Natural killer cell (primary cell): ENCODE data around the gene APOL4. TPM values are rescaled to one million over a fixed set of nuclear protein-coding genes. Genes with fewer than 3 reads are reported as not detected.
"Not testable (repeated sequence)": the region's sequence is repeated elsewhere in the genome, so short reads cannot be mapped to it uniquely, and the experiment has no call there.

Experiments used
- ATAC-seq, 3 donors: fragments of 150-1000 bp in 2 of 3; fragments of 200-7000 bp in 1 of 3; cut with Tn5 transposase; 1 replicate in 1 of 3; 2 replicates in 2 of 3; pipeline ENCODE4 v1.10.0; 2021; ENCODE audit warnings: mild to moderate bottlenecking in 2 of 3, moderate library complexity in 2 of 3
- DNase-seq, 2 donors: peaks; one replicate each; pipeline versions ENCODE4 v3.0.0 to v3.0.0-alpha.2; 2013 to 2021; ENCODE audit warnings: mixed read lengths in 1 of 2
- H3K27ac ChIP-seq: one replicate; pipeline ENCODE4 v1.5.1; 2013; ENCODE audit warnings: mild to moderate bottlenecking, low read length
- H3K27me3 ChIP-seq: one replicate; pipeline ENCODE4 v1.6.1; 2013; ENCODE audit warnings: low read length; ENCODE audit not compliant: control insufficient read depth, insufficient read depth
- H3K36me3 ChIP-seq: one replicate; pipeline ENCODE4 v1.6.1; 2013; ENCODE audit warnings: low read length; ENCODE audit not compliant: control insufficient read depth, insufficient read depth
- H3K4me1 ChIP-seq: one replicate; pipeline ENCODE4 v1.6.1; 2013; ENCODE audit warnings: low read length; ENCODE audit not compliant: control insufficient read depth, insufficient read depth
- H3K4me3 ChIP-seq: one replicate; pipeline ENCODE4 v1.5.1; 2013; ENCODE audit warnings: low read length
- H3K9me3 ChIP-seq: one replicate; pipeline ENCODE4 v1.6.1; 2013; ENCODE audit warnings: low read length; ENCODE audit not compliant: control insufficient read depth, insufficient read depth
- H3K27ac Mint-ChIP-seq, 2 donors: one replicate each; pipeline ENCODE4 v1.8.0; 2022; ENCODE audit warnings: mild to moderate bottlenecking in 2 of 2, mixed read lengths in 2 of 2, moderate library complexity in 1 of 2
- H3K27me3 Mint-ChIP-seq, 2 donors: one replicate each; pipeline ENCODE4 v1.8.0; 2022; ENCODE audit warnings: low read depth in 2 of 2, mixed read lengths in 2 of 2
- H3K36me3 Mint-ChIP-seq: one replicate; pipeline ENCODE4 v1.8.0; 2022; ENCODE audit warnings: mixed read lengths
- H3K4me1 Mint-ChIP-seq, 2 donors: one replicate each; pipeline ENCODE4 v1.8.0; 2022; ENCODE audit warnings: mixed read lengths in 2 of 2
- H3K4me3 Mint-ChIP-seq: one replicate; pipeline ENCODE4 v1.8.0; 2022; ENCODE audit warnings: mild to moderate bottlenecking, moderate library complexity, mixed read lengths
- H3K9me3 Mint-ChIP-seq, 2 donors: one replicate each; pipeline ENCODE4 v1.8.0; 2022; ENCODE audit warnings: mixed read lengths in 2 of 2
- WGBS: methylation state at CpG from one replicate; pipeline ENCODE4 v1.1.7; 2013; ENCODE audit warnings: missing lambda C conversion rate; ENCODE audit not compliant: insufficient coverage; 5-methylcytosine and 5-hydroxymethylcytosine counted together
- intact Hi-C: fragments of 100-400 bp; cut with micrococcal nuclease; formaldehyde crosslinking; loops from one replicate; pipeline ENCODE4 v1.14.2; 2022
- total RNA-seq, 4 donors: library from RNA; stranded (reverse); fragments of 120-200 nt in 1 of 4; gene quantifications; one replicate each; pipeline versions ENCODE4 v1.2.3 to v1.2.4, GENCODE V29; 2013 to 2022
- TF ChIP-seq, protein P1 (sequence below): fragments of 200-600 bp; IDR thresholded peaks from one replicate; pipeline ENCODE4 v1.8.0; 2022; ENCODE audit warnings: antibody characterized with exemption

APOL4 gene
- total RNA-seq, 3 donors from 2014 or later (not counting 1 experiment from before 2014, with no cell fraction given), result 0.70 TPM; not detected in 2

DNA sequence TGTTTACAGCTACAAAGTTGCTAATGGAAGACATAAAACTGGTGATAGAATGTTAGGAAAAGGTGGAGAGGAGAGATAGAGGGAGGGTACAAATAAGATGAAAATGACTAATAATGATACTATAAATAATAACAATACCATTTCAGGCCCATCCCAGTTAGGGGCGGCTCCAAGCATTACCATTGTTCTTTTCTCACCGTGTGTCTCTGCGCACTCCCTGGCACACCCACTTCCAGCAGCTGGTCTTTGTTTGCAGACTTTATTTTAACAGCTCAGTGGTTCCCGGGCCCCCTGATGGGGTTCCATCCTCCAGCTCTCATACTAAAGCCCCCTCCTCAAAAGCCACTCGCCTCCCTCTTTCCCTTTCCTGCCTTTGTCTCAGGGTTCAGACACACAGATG is 584 bp downstream of the APOL4 start:
- H3K27ac Mint-ChIP-seq, H3K9me3 Mint-ChIP-seq, H3K36me3 ChIP-seq, H3K4me3 ChIP-seq, DNase-seq, H3K27me3 ChIP-seq, H3K9me3 ChIP-seq, ATAC-seq, H3K36me3 Mint-ChIP-seq, H3K27ac ChIP-seq, H3K4me3 Mint-ChIP-seq, H3K27me3 Mint-ChIP-seq, intact Hi-C loops: not testable (repeated sequence)
- H3K4me1 ChIP-seq, result peaks cover 35% of the 10 kb centered on the region
- 100% methylated on average over 1 of the region's 5 CpGs for WGBS
- H3K4me1 Mint-ChIP-seq, result peaks cover 22 to 24% of the 10 kb centered on the region in 2 donors

DNA sequence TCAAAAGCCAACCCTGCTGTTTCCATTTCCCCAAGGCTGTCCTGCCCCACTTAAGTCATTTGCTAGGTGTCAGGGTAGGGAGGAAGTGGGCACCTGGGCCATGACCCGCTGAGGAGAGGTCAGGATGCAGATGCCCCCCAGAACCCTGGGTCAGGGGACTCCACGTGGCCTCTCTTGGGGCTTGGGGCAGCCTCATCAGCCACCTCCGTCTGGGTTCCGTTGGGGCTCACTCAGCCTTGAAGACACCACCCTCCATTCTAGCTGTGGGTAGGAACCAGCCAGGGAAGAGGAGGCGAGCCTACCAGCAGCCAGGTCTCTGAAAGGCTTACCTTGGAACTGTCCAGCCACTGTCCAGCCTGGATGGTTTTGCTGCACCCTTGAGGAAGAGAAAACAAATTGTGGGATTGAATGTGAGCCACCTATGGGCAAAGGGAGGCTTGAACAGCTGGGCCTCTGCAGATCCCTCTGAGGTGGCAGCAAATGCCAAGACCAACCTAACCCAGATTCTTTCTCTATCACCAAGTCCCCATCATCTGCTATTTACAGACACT is 2.5 kb downstream of the APOL4 start:
- H3K36me3 Mint-ChIP-seq, result no peaks in the 10 kb centered on the region
- H3K36me3 ChIP-seq, result no peaks in the 10 kb centered on the region

DNA sequence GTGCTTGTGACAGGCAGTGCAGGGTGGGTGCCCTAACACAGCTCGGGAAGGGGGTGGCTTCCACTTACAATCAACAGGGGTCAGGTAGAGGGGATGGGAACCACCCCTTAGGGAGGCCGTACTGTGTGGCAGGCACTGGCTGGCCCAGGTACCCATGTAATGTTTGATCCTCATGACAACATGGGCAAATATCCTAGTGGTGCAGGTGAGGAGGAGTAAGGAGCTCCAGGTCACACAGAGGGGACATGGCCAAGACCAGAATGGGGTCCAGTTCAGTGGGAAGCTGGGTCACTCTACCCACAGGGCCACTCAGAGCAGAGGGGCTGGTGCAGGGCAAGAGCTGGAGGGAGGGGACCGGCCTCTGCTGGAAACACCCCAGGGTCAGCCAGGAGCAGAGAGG is 3.1 kb downstream of the APOL4 start:
- DNase-seq (no peak), ATAC-seq (no peak)
- TF ChIP-seq, protein P1, sequence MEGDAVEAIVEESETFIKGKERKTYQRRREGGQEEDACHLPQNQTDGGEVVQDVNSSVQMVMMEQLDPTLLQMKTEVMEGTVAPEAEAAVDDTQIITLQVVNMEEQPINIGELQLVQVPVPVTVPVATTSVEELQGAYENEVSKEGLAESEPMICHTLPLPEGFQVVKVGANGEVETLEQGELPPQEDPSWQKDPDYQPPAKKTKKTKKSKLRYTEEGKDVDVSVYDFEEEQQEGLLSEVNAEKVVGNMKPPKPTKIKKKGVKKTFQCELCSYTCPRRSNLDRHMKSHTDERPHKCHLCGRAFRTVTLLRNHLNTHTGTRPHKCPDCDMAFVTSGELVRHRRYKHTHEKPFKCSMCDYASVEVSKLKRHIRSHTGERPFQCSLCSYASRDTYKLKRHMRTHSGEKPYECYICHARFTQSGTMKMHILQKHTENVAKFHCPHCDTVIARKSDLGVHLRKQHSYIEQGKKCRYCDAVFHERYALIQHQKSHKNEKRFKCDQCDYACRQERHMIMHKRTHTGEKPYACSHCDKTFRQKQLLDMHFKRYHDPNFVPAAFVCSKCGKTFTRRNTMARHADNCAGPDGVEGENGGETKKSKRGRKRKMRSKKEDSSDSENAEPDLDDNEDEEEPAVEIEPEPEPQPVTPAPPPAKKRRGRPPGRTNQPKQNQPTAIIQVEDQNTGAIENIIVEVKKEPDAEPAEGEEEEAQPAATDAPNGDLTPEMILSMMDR, result no peak
- Histone ChIP-seq H3K36me3 (no peaks in the 10 kb centered on the region), H3K4me3 (no peak overlapping the region), H3K9me3 (no peaks in the 10 kb centered on the region), H3K27ac (no peak overlapping the region), H3K4me1 (peaks cover 25% of the 10 kb centered on the region), H3K27me3 (no peaks in the 10 kb centered on the region)
- 98% methylated on average over 2 of the region's 3 CpGs for WGBS
- no peak overlapping the region for H3K4me3 Mint-ChIP-seq
- H3K4me1 Mint-ChIP-seq, result peaks cover 22 to 24% of the 10 kb centered on the region in 2 donors
- no peaks in the 10 kb centered on the region for H3K9me3 Mint-ChIP-seq
- intact Hi-C loops, result no loop called here
- H3K36me3 Mint-ChIP-seq, result no peaks in the 10 kb centered on the region
- peak overlapping the region in 1 of 2 donors; percentile 45 for H3K27ac Mint-ChIP-seq
- H3K27me3 Mint-ChIP-seq, result peaks cover 0 to 2% of the 10 kb centered on the region in 2 donors

More for the DNA sequence above, 2.5 kb downstream of the APOL4 start:
- H3K27ac Mint-ChIP-seq, result no peak overlapping the region
- H3K27ac ChIP-seq, result no peak overlapping the region
- H3K4me1 Mint-ChIP-seq, result peaks cover 22 to 24% of the 10 kb centered on the region in 2 donors
- H3K4me3 ChIP-seq, result no peak overlapping the region
- peaks cover 27% of the 10 kb centered on the region for H3K4me1 ChIP-seq
- no peaks in the 10 kb centered on the region for H3K9me3 Mint-ChIP-seq
- intact Hi-C loops, result no loop called here
- peaks cover 0 to 2% of the 10 kb centered on the region in 2 donors for H3K27me3 Mint-ChIP-seq
- no peaks in the 10 kb centered on the region for H3K27me3 ChIP-seq
- WGBS, result 41% methylated on average over 5 of the region's 5 CpGs
- TF ChIP-seq, protein P1, result no peak
- no peak overlapping the region for H3K4me3 Mint-ChIP-seq
- DNase-seq (no peak), ATAC-seq (no peak)
- H3K9me3 ChIP-seq, result no peaks in the 10 kb centered on the region

DNA sequence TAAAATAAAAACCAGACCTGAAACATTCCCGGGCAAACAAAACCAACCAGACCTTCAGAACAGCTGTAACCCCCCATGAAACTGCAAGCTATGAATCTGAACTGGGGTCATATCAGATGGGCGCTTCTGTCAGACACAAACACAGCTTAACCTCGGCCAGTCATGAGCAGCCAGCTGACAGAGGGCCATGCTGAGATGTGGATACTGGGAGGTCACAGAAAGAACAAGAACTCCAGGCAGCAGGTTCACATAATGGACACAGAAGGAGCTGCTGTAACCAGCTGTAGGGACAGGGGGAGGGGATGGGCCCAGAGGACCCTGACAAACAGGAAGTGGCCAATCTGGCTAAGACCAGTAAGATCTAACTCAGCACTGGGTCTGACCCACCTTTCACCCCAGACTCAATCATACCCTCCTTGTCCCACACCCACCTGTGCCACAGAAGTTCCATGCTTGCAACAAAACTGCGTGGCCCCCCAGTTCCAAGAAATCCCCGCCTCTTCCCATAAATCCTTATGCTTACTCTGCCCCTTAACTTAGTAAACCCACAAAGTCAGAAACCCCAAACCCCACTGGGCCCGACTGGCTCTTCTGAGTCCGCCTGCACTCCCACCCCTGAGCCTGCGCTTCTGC is 4.0 kb downstream of the APOL4 start:
- no peaks in the 10 kb centered on the region for H3K36me3 ChIP-seq
- peaks cover 25% of the 10 kb centered on the region for H3K4me1 ChIP-seq
- Mint-ChIP-seq H3K4me3 (no peak overlapping the region), H3K27ac (peak overlapping the region in 1 of 2 donors; percentile 45), H3K27me3 (no peaks in the 10 kb centered on the region), H3K9me3 (no peaks in the 10 kb centered on the region), H3K36me3 (no peaks in the 10 kb centered on the region), H3K4me1 (peaks cover 22 to 24% of the 10 kb centered on the region in 2 donors)
- peak; percentile 12 to 28 (median 25) for ATAC-seq
- H3K27ac ChIP-seq, result no peak overlapping the region
- intact Hi-C loops, result no loop called here
- DNase-seq, result no peak
- 38% methylated on average over 8 of the region's 8 CpGs for WGBS
- H3K9me3 ChIP-seq, result no peaks in the 10 kb centered on the region
- no peaks in the 10 kb centered on the region for H3K27me3 ChIP-seq
- no peak overlapping the region for H3K4me3 ChIP-seq
- TF ChIP-seq, protein P1, result no peak
